MM.1S (cell line): ENCODE data around the gene BTBD18.

Source experiments
- DNase-seq: peaks from one replicate; pipeline ENCODE4 v3.0.0-alpha.2; 2015
- H2AFZ ChIP-seq: fragments of 300-600 bp; sonication (generic); 2 replicates; pipeline ENCODE4 v1.6.0; 2016; ENCODE audit warnings: antibody characterized with exemption, low read length
- H3F3A ChIP-seq: fragments of 300-600 bp; sonication (generic); 2 replicates; pipeline ENCODE4 v1.6.1; 2016; ENCODE audit warnings: mild to moderate bottlenecking, antibody characterized with exemption, low read length, moderate library complexity, mixed read lengths; ENCODE audit not compliant: insufficient read depth
- H3K27ac ChIP-seq: fragments of 300-600 bp; sonication (generic); 2 replicates; pipeline ENCODE4 v1.5.1; 2016; ENCODE audit warnings: mild to moderate bottlenecking, low read length
- H3K27me3 ChIP-seq: fragments of 300-600 bp; sonication (generic); replicated peaks from 2 replicates; pipeline ENCODE4 v1.6.0; 2016; ENCODE audit warnings: low read length; ENCODE audit not compliant: insufficient read depth
- H3K36me3 ChIP-seq: fragments of 300-600 bp; sonication (generic); replicated peaks from 2 replicates; pipeline ENCODE4 v1.6.1; 2016; ENCODE audit warnings: mild to moderate bottlenecking, low read length, mixed read lengths; ENCODE audit not compliant: insufficient read depth
- H3K4me1 ChIP-seq: fragments of 300-600 bp; sonication (generic); 2 replicates; pipeline ENCODE4 v1.6.1; 2016; ENCODE audit warnings: low read length, mixed read lengths
- H3K4me2 ChIP-seq: fragments of 300-600 bp; sonication (generic); 2 replicates; pipeline ENCODE4 v1.6.0; 2016; ENCODE audit warnings: low read depth, low read length
- H3K4me3 ChIP-seq: fragments of 300-600 bp; sonication (generic); 2 replicates; pipeline ENCODE4 v1.5.1; 2016; ENCODE audit warnings: low read length, mixed read lengths
- H3K79me2 ChIP-seq: fragments of 300-600 bp; sonication (generic); 2 replicates; pipeline ENCODE4 v1.6.1; 2016; ENCODE audit warnings: mixed run types, low read length, mixed read lengths
- H3K9ac ChIP-seq: fragments of 300-600 bp; sonication (generic); 2 replicates; pipeline ENCODE4 v1.6.1; 2016; ENCODE audit warnings: low read length, mixed read lengths
- H3K9me2 ChIP-seq: fragments of 300-600 bp; sonication (generic); replicated peaks from 2 replicates; pipeline ENCODE4 v1.6.1; 2016; ENCODE audit warnings: mild to moderate bottlenecking, low read length, mixed read lengths; ENCODE audit not compliant: insufficient read depth
- H3K9me3 ChIP-seq: fragments of 300-600 bp; sonication (generic); replicated peaks from 2 replicates; pipeline ENCODE4 v1.6.1; 2016; ENCODE audit warnings: mild to moderate bottlenecking, low read length, mixed read lengths; ENCODE audit not compliant: insufficient read depth
- H4K20me1 ChIP-seq: fragments of 300-600 bp; sonication (generic); 2 replicates; pipeline ENCODE4 v1.6.1; 2016; ENCODE audit warnings: mild to moderate bottlenecking, low read length, moderate library complexity, mixed read lengths; ENCODE audit not compliant: insufficient read depth
- EZH2 ChIP-seq: fragments of 300-600 bp; sonication (generic); optimal IDR thresholded peaks from 2 replicates; pipeline ENCODE3; 2017; ENCODE audit warnings: low read depth, mild to moderate bottlenecking, antibody characterized with exemption, low read length, mixed read lengths
- EZH2phosphoT487 ChIP-seq: fragments of 300-600 bp; sonication (generic); IDR thresholded peaks from 2 replicates; pipeline ENCODE4 v1.6.1; 2018; ENCODE audit warnings: antibody characterized with exemption, low read length
- TF ChIP-seq, protein P1 (sequence below): fragments of 300-600 bp; sonication (generic); IDR thresholded peaks from 2 replicates; pipeline ENCODE4 v1.5.1; 2016; ENCODE audit warnings: antibody characterized with exemption, low read length, mixed read lengths

Gene BTBD18

GRCh38 chr11:57778318-57779037 is 26.9 kb upstream of the BTBD18 start:
- Histone ChIP-seq H3K27ac (no peak overlapping the region), H3K4me1 (no peaks in the 10 kb centered on the region), H4K20me1 (no peaks in the 10 kb centered on the region), H3K9ac (no peak overlapping the region), H2AFZ (no peak overlapping the region), H3K9me3 (no peaks in the 10 kb centered on the region), H3K79me2 (no peaks in the 10 kb centered on the region), H3K4me2 (no peak overlapping the region), H3K36me3 (no peaks in the 10 kb centered on the region), H3F3A (no peaks in the 10 kb centered on the region), H3K9me2 (no peaks in the 10 kb centered on the region), H3K27me3 (no peaks in the 10 kb centered on the region), H3K4me3 (no peak overlapping the region)
- no peak for DNase-seq
- TF ChIP-seq, protein P1, sequence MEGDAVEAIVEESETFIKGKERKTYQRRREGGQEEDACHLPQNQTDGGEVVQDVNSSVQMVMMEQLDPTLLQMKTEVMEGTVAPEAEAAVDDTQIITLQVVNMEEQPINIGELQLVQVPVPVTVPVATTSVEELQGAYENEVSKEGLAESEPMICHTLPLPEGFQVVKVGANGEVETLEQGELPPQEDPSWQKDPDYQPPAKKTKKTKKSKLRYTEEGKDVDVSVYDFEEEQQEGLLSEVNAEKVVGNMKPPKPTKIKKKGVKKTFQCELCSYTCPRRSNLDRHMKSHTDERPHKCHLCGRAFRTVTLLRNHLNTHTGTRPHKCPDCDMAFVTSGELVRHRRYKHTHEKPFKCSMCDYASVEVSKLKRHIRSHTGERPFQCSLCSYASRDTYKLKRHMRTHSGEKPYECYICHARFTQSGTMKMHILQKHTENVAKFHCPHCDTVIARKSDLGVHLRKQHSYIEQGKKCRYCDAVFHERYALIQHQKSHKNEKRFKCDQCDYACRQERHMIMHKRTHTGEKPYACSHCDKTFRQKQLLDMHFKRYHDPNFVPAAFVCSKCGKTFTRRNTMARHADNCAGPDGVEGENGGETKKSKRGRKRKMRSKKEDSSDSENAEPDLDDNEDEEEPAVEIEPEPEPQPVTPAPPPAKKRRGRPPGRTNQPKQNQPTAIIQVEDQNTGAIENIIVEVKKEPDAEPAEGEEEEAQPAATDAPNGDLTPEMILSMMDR: no peak
- no peak for TF ChIP-seq EZH2phosphoT487

- DNase-seq: no peak
- no peak overlapping the region for H2AFZ ChIP-seq
- no peak overlapping the region for H3K4me3 ChIP-seq
- no peak for TF ChIP-seq EZH2
- TF ChIP-seq EZH2phosphoT487: no peak
- TF ChIP-seq, protein P1: no peak
- no peaks in the 10 kb centered on the region for H3K27me3 ChIP-seq
- no peak overlapping the region for H3K9ac ChIP-seq
- H3K27ac ChIP-seq: no peak overlapping the region
- H3K9me2 ChIP-seq: no peaks in the 10 kb centered on the region
- no peaks in the 10 kb centered on the region for H3K36me3 ChIP-seq
- H4K20me1 ChIP-seq: no peaks in the 10 kb centered on the region
- no peak overlapping the region for H3K4me2 ChIP-seq
- no peaks in the 10 kb centered on the region for H3K9me3 ChIP-seq
- no peaks in the 10 kb centered on the region for H3K4me1 ChIP-seq
- no peaks in the 10 kb centered on the region for H3F3A ChIP-seq
- H3K79me2 ChIP-seq: no peaks in the 10 kb centered on the region
These were observed 26.3 kb upstream of the BTBD18 start for GRCh38 chr11:57777969-57778317.

GRCh38 chr11:57776577-57777210 is 25.1 kb upstream of the BTBD18 start:
- Histone ChIP-seq H3K36me3 (no peaks in the 10 kb centered on the region), H3K27me3 (no peaks in the 10 kb centered on the region), H3K4me2 (no peak overlapping the region), H3K9ac (no peak overlapping the region), H3K27ac (no peak overlapping the region), H3K79me2 (no peaks in the 10 kb centered on the region), H4K20me1 (no peaks in the 10 kb centered on the region), H3F3A (no peaks in the 10 kb centered on the region), H3K4me3 (no peak overlapping the region), H3K4me1 (no peaks in the 10 kb centered on the region), H3K9me2 (no peaks in the 10 kb centered on the region), H3K9me3 (no peaks in the 10 kb centered on the region), H2AFZ (no peak overlapping the region)
- no peak for DNase-seq
- no peak for TF ChIP-seq EZH2
- no peak for TF ChIP-seq EZH2phosphoT487
- TF ChIP-seq, protein P1: no peak
